Measurements from ENCODE around the gene GPR137B.

GPR137B gene, protein sequence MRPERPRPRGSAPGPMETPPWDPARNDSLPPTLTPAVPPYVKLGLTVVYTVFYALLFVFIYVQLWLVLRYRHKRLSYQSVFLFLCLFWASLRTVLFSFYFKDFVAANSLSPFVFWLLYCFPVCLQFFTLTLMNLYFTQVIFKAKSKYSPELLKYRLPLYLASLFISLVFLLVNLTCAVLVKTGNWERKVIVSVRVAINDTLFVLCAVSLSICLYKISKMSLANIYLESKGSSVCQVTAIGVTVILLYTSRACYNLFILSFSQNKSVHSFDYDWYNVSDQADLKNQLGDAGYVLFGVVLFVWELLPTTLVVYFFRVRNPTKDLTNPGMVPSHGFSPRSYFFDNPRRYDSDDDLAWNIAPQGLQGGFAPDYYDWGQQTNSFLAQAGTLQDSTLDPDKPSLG

GRCh38 chr1:236142253-236143103 is at the start of gene GPR137B:
TSS of gene GPR137B (plus strand) at chr1:236142539. CDS start at chr1:236142623, 84 bp downstream.
- DNase-seq, result peak in 12 of 14 donors; percentile 52 to 78 (median 60)

- DNase-seq, result no peak
Observed at GRCh38 chr1:236092899-236093298, 49.4 kb upstream of the GPR137B start.

- no peak for DNase-seq
Observed at GRCh38 chr1:236095705-236096520, 46.4 kb upstream of the GPR137B start.

- peak in 5 of 14 donors; percentile 6 to 54 (median 30) for DNase-seq
Observed at GRCh38 chr1:236096660-236097482, 45.5 kb upstream of the GPR137B start.

DNA sequence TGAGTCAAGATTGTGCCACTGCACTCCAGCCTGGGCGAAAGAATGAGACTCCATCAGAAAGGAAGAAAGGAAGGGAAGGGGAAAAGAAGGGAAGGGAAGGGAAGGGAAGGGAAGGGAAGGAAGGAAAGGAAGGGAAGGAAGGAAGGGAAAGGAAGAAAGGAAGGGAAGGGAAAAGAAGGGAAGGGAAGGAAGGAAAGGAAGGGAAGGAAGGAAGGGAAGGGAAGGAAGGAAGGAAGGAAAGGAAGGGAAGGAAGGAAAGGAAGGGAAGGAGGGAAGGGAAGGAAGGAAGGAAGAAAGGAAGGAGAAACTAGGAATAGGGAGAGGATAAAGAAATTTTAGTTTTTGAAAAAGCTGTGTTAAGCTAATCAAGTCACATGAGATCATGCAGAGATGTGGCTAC is 44.1 kb upstream of the GPR137B start:
- no peak for DNase-seq

DNA sequence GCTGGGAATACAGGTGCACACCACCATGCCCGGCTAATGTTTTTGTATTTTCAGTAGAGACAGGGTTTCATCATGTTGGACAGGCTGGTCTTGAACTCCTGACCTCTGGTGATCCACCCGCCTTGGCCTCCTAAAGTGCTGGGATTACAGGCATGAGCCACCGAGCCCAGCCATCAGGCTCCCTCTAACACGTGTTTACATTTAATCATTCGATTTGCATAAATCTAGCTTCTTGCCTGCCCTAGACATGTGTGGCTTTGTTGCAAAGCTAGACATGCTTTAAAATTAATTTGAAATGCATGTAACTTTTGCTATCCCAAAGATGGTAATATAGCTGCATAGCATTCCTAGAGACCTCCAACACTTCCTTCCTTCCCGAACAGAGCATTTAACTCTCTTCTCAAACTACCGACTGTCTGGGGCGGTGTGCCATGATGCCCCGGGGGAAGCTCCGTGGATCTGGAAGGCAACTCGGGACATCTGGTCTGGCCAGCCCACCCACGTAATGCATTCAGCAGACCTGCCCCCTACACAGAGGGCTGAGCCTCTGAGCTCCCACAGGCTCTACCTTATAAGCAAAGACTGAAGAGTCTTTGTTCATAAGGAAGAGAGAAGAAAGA is 42.9 kb upstream of the GPR137B start:
- no peak for DNase-seq

DNA sequence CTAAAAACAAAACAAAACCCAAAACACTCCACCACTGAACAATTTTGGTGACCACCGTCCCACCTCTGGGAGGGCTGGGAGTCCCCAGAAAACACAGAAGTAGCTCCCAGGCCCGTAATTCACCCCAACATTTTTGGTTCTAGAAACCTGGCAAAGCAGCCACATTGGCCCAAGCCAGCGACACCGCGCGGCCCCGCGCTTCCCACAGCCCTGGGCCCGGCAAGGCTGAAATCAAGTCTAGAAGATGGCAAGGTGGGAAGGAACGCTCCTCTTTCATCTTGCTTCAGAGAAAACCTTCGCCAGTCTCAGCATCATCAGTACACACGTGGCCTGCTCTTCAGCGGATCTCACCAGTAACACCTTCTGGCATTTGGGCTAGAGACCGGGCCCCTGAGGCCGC is 41.5 kb upstream of the GPR137B start:
- DNase-seq, result no peak

GRCh38 chr1:236101233-236102200 is 40.8 kb upstream of the GPR137B start:
- DNase-seq, result no peak

- no peak for DNase-seq
Observed at GRCh38 chr1:236102611-236103010, 39.7 kb upstream of the GPR137B start.

GRCh38 chr1:236103059-236103458 is 39.3 kb upstream of the GPR137B start:
- no peak for DNase-seq

DNA sequence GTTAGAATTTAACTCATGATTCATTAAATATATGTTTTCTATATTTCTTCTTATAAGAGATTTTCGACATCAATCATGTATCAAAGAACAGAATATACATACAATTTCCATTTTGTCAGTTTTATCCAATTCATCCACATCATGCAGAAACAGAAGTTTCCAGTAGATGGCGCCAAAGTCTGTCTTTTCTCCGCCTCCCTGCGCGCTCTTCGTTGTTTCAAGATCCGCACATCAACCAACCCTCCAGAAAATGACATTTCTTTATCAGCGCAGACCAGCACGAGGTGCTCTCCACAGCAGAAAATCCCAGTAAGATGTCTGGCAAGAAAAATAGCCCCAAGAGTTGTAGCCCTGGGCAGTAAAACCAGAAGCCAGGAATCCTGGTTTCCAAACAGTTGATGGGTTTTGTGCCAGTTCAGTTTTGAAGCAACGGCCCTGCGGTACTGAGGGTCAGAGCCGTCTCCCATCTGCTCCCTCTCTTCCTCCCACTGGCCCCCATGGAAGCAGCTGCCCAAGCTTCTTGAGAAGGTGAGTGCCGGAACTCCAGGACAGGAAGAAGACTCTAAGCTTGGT is 38.6 kb upstream of the GPR137B start:
- DNase-seq, result peak in 8 of 14 donors; percentile 4 to 48 (median 10)

DNA sequence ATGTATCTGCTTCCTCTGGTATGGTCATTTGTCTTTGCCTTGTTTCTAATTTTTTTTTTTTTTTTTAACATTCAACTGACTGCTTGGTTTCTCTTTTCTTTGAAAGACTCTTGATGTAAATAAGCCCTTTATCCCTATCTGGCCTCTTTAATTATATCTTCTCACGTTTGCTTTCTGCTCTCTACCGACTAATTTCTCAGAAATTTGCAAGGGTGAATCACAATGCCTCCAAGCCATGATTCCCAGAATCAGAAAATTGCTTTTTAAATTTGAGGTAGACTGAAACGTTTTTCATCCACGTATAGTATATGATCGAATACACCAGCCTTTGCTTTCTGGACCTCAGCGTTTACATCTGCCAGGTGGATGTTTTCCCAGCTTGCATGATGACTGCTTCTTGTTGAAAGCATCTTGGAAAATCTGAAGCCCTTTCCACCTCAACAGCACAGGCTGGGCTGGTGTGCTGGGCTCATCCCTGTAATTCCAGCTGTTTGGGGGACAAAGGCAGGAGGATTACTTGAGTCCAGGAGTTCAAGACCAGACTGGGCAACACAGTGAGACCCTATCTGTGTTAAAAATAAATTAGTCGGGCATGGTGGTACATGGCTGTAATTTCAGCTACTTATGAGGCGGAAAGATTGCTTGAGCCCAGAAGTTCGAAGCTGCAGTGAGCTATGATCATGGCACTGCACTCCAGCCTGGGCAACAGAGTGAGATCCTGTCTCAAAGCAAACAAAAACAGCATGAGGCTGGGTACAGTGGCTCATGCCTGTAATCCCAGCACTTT is 35.0 kb upstream of the GPR137B start:
- no peak for DNase-seq

- no peak for DNase-seq
Observed at GRCh38 chr1:236108027-236108648, 34.2 kb upstream of the GPR137B start.

DNA sequence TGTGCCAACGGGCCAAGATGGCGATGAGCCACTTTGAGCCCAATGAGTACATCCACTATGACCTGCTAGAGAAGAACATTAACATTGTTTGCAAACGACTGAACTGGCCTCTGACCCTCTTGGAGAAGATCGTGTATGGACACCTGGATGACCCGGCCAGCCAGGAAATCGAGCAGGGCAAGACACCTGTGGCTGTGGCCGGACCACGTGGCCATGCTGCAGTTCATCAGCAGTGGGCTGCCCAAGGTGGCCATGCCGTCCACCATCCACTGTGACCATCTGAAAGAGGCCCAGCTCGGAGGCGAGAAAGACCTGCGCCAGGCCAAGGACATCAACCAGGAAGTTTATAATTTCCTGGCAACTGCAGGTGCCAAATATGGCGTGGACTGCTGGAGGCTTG is 32.2 kb upstream of the GPR137B start:
- no peak for DNase-seq

DNA sequence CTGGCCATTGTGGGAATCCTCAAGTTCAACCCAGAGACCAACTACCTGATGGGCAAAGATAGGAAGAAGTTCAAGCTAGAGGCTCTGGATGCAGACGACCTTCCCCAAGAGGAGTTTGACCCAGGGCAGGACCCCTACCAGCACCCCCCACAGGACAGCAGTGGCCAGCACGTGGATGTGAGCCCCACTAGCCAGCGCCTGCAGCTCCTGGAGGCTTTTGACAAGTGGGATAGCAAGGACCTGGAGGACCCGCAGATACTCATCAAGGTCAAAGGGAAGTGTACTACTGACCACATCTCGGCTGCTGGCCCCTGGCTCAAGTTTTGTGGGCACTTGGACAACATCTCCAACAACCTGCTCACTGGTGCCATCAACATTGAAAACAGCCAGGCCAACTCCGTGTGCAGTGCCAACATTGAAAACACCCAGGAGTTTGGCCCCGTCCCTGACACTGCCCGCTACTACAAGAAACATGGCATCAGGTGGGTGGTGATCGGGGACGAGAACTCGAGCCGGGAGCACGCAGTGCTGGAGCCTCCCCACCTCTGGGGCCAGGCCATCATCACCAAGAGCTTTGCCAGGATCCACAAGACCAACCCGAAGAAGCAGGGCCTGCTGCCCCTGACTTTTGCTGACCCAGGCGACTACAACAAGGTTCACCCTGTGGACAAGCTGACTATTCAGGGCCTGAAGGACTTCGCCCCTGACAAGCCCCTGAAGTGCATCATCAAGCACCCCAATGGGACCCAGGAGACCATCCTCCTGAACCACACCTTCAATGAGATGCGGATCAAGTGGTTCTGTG is 30.6 kb upstream of the GPR137B start:
- DNase-seq, result no peak

DNA sequence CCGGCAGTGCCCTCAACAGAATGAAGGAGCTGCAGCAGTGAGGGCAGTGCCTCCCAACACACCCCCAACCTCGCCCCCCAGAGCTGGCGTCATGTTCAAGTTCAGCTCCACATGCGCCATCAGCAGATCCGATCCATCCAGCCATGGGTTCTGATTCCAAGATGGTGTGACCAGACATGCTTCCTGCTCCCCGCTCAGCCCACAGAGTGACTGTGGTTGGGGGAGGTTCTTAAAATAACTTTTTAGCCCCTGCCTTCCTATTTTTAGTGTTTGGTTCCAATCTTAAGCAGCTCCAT is 30.1 kb upstream of the GPR137B start:
- no peak for DNase-seq

DNA sequence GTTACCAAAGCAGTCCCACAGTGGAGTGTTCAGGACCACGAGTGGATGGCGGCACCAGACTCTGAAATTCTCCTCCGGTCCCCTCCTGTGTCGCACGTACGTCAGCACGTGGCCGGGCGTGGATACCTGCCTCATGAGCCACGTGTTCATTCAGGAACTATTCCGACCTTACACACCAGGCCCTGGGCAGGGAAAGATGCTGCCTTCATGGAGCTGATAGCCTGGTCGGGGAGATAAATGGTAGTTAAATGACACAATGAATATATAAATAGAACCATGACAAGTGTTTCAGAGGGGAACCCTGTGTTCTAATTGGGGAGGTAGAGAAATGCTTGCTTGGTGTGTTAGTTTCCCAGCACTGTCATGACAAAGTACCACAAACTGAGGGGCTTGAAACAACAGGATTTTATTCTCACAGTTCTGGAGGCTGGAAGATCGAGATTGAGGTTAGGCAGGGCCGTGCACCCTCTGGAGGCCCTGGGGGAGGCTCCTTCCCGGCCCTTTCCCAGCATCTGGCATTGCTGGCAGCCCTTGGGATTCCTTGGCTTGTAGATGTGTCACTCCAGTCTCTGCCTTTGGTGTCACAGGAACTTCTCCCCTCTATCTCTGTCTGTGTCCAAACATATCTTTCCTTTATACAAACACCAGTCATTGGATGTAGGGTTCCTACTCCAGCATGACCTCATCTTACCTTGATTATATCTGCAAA is 28.9 kb upstream of the GPR137B start:
- no peak for DNase-seq
